CD4-positive, alpha-beta memory T cell (primary cell): ENCODE measurements around the gene ACOXL. TPM values are rescaled to one million over a fixed set of nuclear protein-coding genes. Genes with fewer than 3 reads are reported as not detected.

Source experiments
- CTCF ChIA-PET: fragments of 350-600 bp; sonication (Branson Sonifier 250); formaldehyde crosslinking; loops from one replicate; lab custom pipeline; 2021; ENCODE audit warnings: inconsistent platforms; ENCODE audit not compliant: partially characterized antibody; lab: Charles Lee
- POLR2A ChIA-PET: fragments of 350-600 bp; sonication (Branson Sonifier 250); formaldehyde crosslinking; loops from one replicate; lab custom pipeline; 2021; ENCODE audit not compliant: partially characterized antibody; lab: Charles Lee
- DNase-seq, 5 donors: peaks; one replicate each; pipeline versions ENCODE4 v3.0.0 to v3.0.0-alpha.2; 2020 to 2022; ENCODE audit warnings: mixed read lengths in 1 of 5
- H3K27ac ChIP-seq: one replicate; pipeline ENCODE4 v1.7.0; 2013; ENCODE audit warnings: low read depth, low read length
- H3K27me3 ChIP-seq: 2 replicates; pipeline ENCODE4 v1.7.0; 2013; ENCODE audit warnings: mild to moderate bottlenecking, low read length, moderate library complexity; ENCODE audit not compliant: insufficient read depth
- H3K36me3 ChIP-seq: 2 replicates; pipeline ENCODE4 v1.7.0; 2013; ENCODE audit warnings: mild to moderate bottlenecking, low read length, moderate library complexity; ENCODE audit not compliant: insufficient read depth
- H3K4me1 ChIP-seq: 2 replicates; pipeline ENCODE4 v1.7.0; 2013; ENCODE audit warnings: mild to moderate bottlenecking, low read length, moderate library complexity; ENCODE audit not compliant: insufficient read depth
- H3K4me3 ChIP-seq, 2 donors: one replicate each; pipeline ENCODE4 v1.7.0; 2013; ENCODE audit warnings: low read length in 2 of 2, mild to moderate bottlenecking in 1 of 2
- H3K9me3 ChIP-seq, 2 donors: one replicate each; pipeline ENCODE4 v1.7.0; 2013; ENCODE audit warnings: low read length in 2 of 2, control low read depth in 1 of 2; ENCODE audit not compliant: control insufficient read depth in 1 of 2
- H3K27ac Mint-ChIP-seq, 7 donors: one replicate each; pipeline ENCODE4 v1.8.0; 2020 to 2021; ENCODE audit warnings: mixed read lengths in 7 of 7, mild to moderate bottlenecking in 6 of 7, inconsistent platforms in 3 of 7, moderate library complexity in 3 of 7
- H3K27me3 Mint-ChIP-seq, 2 donors: one replicate each; pipeline ENCODE4 v1.8.0; 2020 to 2021; ENCODE audit warnings: mixed read lengths in 2 of 2
- H3K36me3 Mint-ChIP-seq, 2 donors: one replicate each; pipeline ENCODE4 v1.8.0; 2020 to 2021; ENCODE audit warnings: mixed read lengths in 2 of 2, inconsistent platforms in 1 of 2, mild to moderate bottlenecking in 1 of 2
- H3K4me1 Mint-ChIP-seq, 4 donors: one replicate each; pipeline ENCODE4 v1.8.0; 2020 to 2021; ENCODE audit warnings: mixed read lengths in 4 of 4, mild to moderate bottlenecking in 1 of 4
- H3K4me3 Mint-ChIP-seq, 8 donors: one replicate each; pipeline ENCODE4 v1.8.0; 2020 to 2021; ENCODE audit warnings: mixed read lengths in 8 of 8, mild to moderate bottlenecking in 7 of 8, moderate library complexity in 6 of 8, inconsistent platforms in 3 of 8
- H3K9me3 Mint-ChIP-seq, 8 donors: one replicate each; pipeline ENCODE4 v1.8.0; 2020 to 2021; ENCODE audit warnings: mixed read lengths in 8 of 8, mild to moderate bottlenecking in 5 of 8, inconsistent platforms in 3 of 8, moderate library complexity in 1 of 8
- intact Hi-C: fragments of 100-400 bp; cut with micrococcal nuclease; formaldehyde crosslinking; loops from one replicate; pipeline ENCODE4 v1.15.1; 2023
- polyA plus RNA-seq, 2 donors: library from polyadenylated mRNA; unstranded; fragments of 300-500 nt; fragmentation: Illumina TruSeq; gene quantifications; one replicate each; pipeline ENCODE4 v1.2.3, GENCODE V29; 2021
- total RNA-seq, 2 experiments: library from RNA; stranded (reverse); gene quantifications; one replicate each; pipeline ENCODE4 v1.2.3, GENCODE V29; 2021

Gene ACOXL
- total and polyA plus RNA-seq, 4 experiments from 2014 or later, result not detected

DNA sequence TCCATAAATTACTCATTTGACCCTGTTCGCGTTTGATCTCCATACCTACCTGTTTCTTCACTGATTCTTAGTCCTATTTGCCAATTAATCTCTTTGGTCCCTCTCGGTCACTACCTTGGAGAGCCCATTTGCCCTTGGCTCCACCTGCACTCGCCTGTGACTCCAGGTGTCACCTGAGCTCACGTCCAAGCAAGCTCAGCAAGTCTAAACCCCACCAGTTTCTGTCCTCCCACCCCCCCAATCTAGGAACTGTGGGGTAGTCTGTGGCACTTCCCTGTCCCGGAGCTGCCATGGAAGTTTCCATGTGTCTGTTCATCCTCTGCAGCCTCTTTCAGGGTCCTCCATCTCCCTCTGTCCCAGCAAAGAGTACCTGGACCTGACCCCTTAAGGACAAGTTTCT is 320.2 kb downstream of the ACOXL start:
- H3K4me3 ChIP-seq, result no peak overlapping the region
- H3K4me1 Mint-ChIP-seq, result peaks cover 2 to 12% (median 6%) of the 10 kb centered on the region in 4 donors
- peaks cover 12 to 19% of the 10 kb centered on the region in 2 donors for H3K27me3 Mint-ChIP-seq
- no peaks in the 10 kb centered on the region for H3K4me1 ChIP-seq
- POLR2A ChIA-PET, result no interaction called here
- H3K27ac Mint-ChIP-seq, result peak overlapping the region in 1 of 7 donors; percentile 82
- peaks cover 0 to 2% (median 0%) of the 10 kb centered on the region in 8 donors for H3K9me3 Mint-ChIP-seq
- CTCF ChIA-PET, result no interaction called here
- no peaks in the 10 kb centered on the region for H3K36me3 Mint-ChIP-seq
- H3K9me3 ChIP-seq, result no peaks in the 10 kb centered on the region
- H3K27ac ChIP-seq, result no peak overlapping the region
- intact Hi-C loops, result no loop called here
- H3K4me3 Mint-ChIP-seq, result peak overlapping the region in 1 of 8 donors; percentile 57
- no peaks in the 10 kb centered on the region for H3K27me3 ChIP-seq
- no peak for DNase-seq
- no peaks in the 10 kb centered on the region for H3K36me3 ChIP-seq

DNA sequence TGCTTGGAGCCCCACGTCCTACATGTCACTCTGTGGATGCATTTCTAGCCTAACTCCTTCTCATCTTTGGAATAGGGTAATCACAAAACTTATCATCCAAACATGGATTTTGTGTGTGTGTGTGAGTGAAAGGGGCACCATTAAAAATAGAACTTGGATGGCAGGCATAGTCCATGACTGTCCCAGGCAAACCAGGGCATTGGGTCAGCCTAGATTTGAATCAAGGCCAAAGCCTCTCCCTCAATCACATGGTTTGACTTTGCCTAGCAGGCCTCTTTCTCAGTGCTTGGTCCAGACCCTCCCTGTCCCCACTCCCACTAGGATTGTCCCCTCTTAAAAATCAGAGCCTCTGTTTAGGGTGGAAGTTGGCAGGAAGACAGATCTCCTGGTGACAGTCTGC is 320.9 kb downstream of the ACOXL start:
- CTCF ChIA-PET, result no interaction called here
- no peaks in the 10 kb centered on the region for H3K27me3 ChIP-seq
- H3K27ac Mint-ChIP-seq, result no peak overlapping the region

DNA sequence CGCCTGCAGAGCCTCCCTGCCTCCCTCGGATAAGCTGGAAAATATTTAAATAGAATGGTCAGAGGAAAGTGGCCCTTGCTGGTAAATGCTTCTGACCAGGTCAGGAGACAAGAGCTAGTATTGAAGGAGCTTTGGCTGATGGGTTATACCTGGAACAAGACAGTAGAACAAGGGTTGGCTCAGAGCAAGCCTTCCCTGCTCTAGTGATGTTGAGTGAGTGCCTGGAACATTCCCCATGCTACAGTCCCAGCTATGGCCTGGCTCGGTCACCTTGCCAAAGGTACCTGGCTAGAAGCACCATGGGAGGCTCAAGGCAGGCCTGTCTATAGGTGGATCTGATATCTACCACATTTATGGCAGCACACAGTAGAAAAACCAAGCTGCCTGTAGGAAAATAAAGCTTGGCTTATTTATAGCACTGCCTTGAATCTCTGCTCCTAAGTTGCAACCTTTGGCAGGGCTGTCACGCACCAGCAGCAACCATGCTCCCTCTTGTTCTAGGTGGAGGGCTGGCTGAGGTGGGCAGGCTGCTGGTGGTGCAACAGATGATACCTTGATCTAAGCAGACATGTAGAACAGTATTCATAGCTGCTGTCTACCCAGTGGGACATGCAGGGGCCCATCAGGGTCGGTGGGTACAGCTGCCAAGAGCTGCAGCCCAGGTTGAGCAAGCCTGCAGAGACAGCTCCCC is 321.6 kb downstream of the ACOXL start:
- H3K27ac ChIP-seq, result no peak overlapping the region
- no peak overlapping the region for H3K4me3 ChIP-seq
- no peaks in the 10 kb centered on the region for H3K27me3 ChIP-seq
- Mint-ChIP-seq H3K4me1 (peaks cover 2 to 12% (median 6%) of the 10 kb centered on the region in 4 donors), H3K4me3 (no peak overlapping the region), H3K36me3 (no peaks in the 10 kb centered on the region), H3K27ac (no peak overlapping the region), H3K27me3 (peaks cover 13 to 23% of the 10 kb centered on the region in 2 donors), H3K9me3 (peaks cover 0 to 10% (median 0%) of the 10 kb centered on the region in 8 donors)
- no peaks in the 10 kb centered on the region for H3K9me3 ChIP-seq
- intact Hi-C loops, result no loop called here
- ChIA-PET POLR2A (no interaction called here), CTCF (no interaction called here)
- no peak for DNase-seq
- H3K36me3 ChIP-seq, result no peaks in the 10 kb centered on the region
- no peaks in the 10 kb centered on the region for H3K4me1 ChIP-seq

More for the DNA sequence above, 320.9 kb downstream of the ACOXL start:
- Mint-ChIP-seq H3K9me3 (peaks cover 0 to 5% (median 0%) of the 10 kb centered on the region in 8 donors), H3K4me3 (no peak overlapping the region), H3K27me3 (peaks cover 16 to 25% of the 10 kb centered on the region in 2 donors), H3K4me1 (peaks cover 2 to 12% (median 6%) of the 10 kb centered on the region in 4 donors), H3K36me3 (no peaks in the 10 kb centered on the region)
- intact Hi-C loops, result no loop called here
- POLR2A ChIA-PET, result no interaction called here
- H3K27ac ChIP-seq, result no peak overlapping the region
- H3K4me1 ChIP-seq, result no peaks in the 10 kb centered on the region
- H3K9me3 ChIP-seq, result no peaks in the 10 kb centered on the region
- no peak overlapping the region for H3K4me3 ChIP-seq
- no peaks in the 10 kb centered on the region for H3K36me3 ChIP-seq
- DNase-seq, result no peak

DNA sequence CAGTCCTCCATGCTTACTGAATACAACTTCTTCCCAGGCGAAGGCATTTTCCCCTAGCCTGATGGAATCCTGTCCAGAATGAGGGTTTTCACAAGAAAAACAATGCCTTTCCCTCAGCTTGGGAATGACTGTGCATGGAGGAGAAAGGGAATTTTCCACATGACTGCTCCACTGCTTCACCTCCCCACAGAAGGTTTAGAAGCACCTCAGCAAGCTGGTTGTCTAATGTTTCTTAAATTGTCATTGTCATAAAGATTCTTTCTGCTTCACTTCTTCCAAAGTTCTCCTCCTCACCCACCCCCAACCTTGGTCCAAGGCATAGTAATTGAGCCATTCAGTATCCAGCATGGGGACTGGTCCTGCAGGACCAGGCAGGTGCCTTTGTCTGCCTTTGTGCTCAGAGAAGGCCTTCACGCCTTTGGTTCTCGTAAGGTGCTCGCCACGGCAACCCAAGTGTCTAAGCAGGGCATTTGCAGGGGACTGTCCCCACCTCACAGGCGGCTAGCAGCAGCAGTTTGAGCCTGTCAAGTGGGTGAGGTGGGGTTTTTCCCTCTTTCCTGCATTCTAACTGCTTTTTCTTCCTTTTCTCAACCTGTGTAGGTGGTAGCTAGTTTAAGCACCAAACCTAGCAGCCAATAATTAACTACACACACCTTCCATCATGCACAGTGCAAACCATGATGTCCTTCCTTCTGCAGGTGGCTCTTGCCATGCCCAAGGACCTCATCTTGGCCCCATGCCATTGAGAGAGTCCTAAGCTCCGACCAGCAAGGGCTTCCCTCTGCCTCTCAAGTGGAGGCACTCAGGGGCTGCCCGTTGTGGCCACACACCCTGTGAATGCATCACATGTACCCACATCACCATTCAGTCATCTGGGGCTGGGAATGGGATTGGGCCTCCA is 322.7 kb downstream of the ACOXL start:
- no peak for DNase-seq
- no peak overlapping the region for H3K4me3 ChIP-seq
- Mint-ChIP-seq H3K27me3 (peaks cover 16 to 28% of the 10 kb centered on the region in 2 donors), H3K36me3 (no peaks in the 10 kb centered on the region), H3K27ac (no peak overlapping the region), H3K4me1 (peaks cover 2 to 12% (median 6%) of the 10 kb centered on the region in 4 donors), H3K9me3 (peaks cover 0 to 13% (median 5%) of the 10 kb centered on the region in 8 donors), H3K4me3 (no peak overlapping the region)
- ChIA-PET POLR2A (no interaction called here), CTCF (interaction anchor here (1.4 kb wide), 1 partner anchor 12 kb away, joined by 3 read pairs; no protein-coding TSS in a partner anchor)
- H3K4me1 ChIP-seq, result no peaks in the 10 kb centered on the region
- no peak overlapping the region for H3K27ac ChIP-seq
- no peaks in the 10 kb centered on the region for H3K27me3 ChIP-seq
- H3K9me3 ChIP-seq, result no peaks in the 10 kb centered on the region
- H3K36me3 ChIP-seq, result no peaks in the 10 kb centered on the region
- intact Hi-C loops, result no loop called here

DNA sequence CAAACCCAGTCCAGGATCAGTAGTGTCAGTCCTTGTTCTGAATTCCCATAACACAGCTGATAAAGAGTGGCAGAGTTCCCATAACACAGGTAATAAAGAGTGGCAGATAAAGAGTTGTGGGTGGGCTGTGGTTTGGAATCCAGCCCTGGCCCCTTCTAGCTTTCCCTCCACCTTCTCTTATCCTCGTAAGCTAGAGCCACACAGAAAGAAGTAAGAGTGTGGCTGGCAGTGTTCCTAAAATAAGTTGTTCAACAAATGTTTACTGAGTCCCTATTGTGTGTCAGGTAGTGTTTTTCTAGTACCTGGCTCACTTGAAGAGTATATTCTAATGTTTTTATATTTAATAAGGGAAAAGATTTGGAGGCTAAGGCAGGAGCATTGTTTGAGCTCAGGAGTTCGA is 323.4 kb downstream of the ACOXL start:
- peaks cover 1 to 20% (median 10%) of the 10 kb centered on the region in 8 donors for H3K9me3 Mint-ChIP-seq
- no peaks in the 10 kb centered on the region for H3K4me1 ChIP-seq
- intact Hi-C loops, result no loop called here
- peaks cover 18 to 23% of the 10 kb centered on the region in 2 donors for H3K27me3 Mint-ChIP-seq
- H3K27me3 ChIP-seq, result no peaks in the 10 kb centered on the region
- H3K4me1 Mint-ChIP-seq, result peaks cover 0 to 8% (median 2%) of the 10 kb centered on the region in 4 donors
- H3K36me3 ChIP-seq, result no peaks in the 10 kb centered on the region
- no peaks in the 10 kb centered on the region for H3K9me3 ChIP-seq
- H3K27ac Mint-ChIP-seq, result no peak overlapping the region
- H3K4me3 Mint-ChIP-seq, result no peak overlapping the region
- POLR2A ChIA-PET, result no interaction called here
- no peak overlapping the region for H3K27ac ChIP-seq
- DNase-seq, result no peak
- H3K36me3 Mint-ChIP-seq, result peaks cover 0 to 3% of the 10 kb centered on the region in 2 donors
- CTCF ChIA-PET, result interaction anchor here (1.4 kb wide), 1 partner anchor 13 kb away, joined by 3 read pairs; no protein-coding TSS in a partner anchor
- no peak overlapping the region for H3K4me3 ChIP-seq

DNA sequence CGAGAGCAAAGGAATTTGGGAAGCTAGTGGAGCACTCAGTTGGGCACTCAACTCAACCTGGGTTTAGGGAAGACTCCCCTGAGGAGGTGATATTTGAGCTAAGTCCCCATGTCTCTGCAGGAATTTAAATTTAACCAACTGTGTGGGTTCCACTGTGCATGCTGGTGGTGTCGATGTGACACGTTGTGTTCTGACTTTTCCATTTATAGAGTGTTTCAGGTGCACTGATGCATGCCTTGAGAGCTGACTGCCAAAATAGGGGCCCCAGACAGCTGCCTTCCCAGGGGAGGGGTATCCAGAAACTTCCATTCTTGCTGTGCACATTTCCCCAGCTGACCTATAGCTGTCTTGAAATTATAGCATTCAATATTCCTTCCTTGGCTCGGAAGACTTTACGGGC is 324.7 kb downstream of the ACOXL start:
- H3K36me3 Mint-ChIP-seq, result peaks cover 0 to 4% of the 10 kb centered on the region in 2 donors
- no peaks in the 10 kb centered on the region for H3K4me1 ChIP-seq
- no peak overlapping the region for H3K4me3 ChIP-seq
- ChIA-PET POLR2A (no interaction called here), CTCF (no interaction called here)
- no peak for DNase-seq
- H3K27me3 ChIP-seq, result no peaks in the 10 kb centered on the region
- no peak overlapping the region for H3K27ac Mint-ChIP-seq
- H3K4me3 Mint-ChIP-seq, result no peak overlapping the region
- H3K9me3 Mint-ChIP-seq, result peaks cover 2 to 25% (median 18%) of the 10 kb centered on the region in 8 donors
- H3K4me1 Mint-ChIP-seq, result peaks cover 0 to 6% (median 0%) of the 10 kb centered on the region in 4 donors
- no peaks in the 10 kb centered on the region for H3K36me3 ChIP-seq
- H3K27me3 Mint-ChIP-seq, result peaks cover 15 to 19% of the 10 kb centered on the region in 2 donors
- no peak overlapping the region for H3K27ac ChIP-seq
- H3K9me3 ChIP-seq, result no peaks in the 10 kb centered on the region
- intact Hi-C loops, result no loop called here

DNA sequence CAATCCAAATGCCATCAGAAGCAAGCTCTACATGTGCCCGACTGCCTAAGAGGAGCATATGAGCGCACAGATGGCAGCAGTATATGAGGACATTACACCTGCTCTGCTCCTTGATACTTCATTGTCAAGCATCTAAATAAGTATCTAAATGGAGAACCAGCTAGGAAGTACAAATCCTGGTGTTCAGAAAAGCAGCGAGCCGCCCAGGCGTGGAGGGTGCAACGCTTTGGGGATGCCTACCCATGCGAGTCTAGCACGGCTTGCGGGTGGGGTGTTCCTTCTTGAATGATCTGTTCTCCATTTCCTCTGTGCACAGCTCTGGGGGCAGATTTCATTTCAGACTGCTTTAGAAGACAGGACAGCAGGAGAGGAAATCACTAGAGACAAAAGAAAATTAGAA is 325.3 kb downstream of the ACOXL start:
- H3K4me1 ChIP-seq, result no peaks in the 10 kb centered on the region
- H3K4me3 ChIP-seq, result no peak overlapping the region
- Mint-ChIP-seq H3K27ac (no peak overlapping the region), H3K4me1 (peaks cover 0 to 6% (median 0%) of the 10 kb centered on the region in 4 donors), H3K4me3 (no peak overlapping the region), H3K36me3 (peaks cover 0 to 4% of the 10 kb centered on the region in 2 donors), H3K9me3 (peaks cover 2 to 25% (median 18%) of the 10 kb centered on the region in 8 donors), H3K27me3 (peaks cover 15 to 19% of the 10 kb centered on the region in 2 donors)
- ChIA-PET CTCF (no interaction called here), POLR2A (no interaction called here)
- no peak overlapping the region for H3K27ac ChIP-seq
- H3K36me3 ChIP-seq, result no peaks in the 10 kb centered on the region
- no peaks in the 10 kb centered on the region for H3K27me3 ChIP-seq
- H3K9me3 ChIP-seq, result no peaks in the 10 kb centered on the region
- intact Hi-C loops, result no loop called here
- DNase-seq, result no peak
